HG02610 (cell line): Measurements from ENCODE around the gene M1AP.

Experiments used
- ATAC-seq: cut with Tn5 transposase; IDR thresholded peaks from one replicate; pipeline ENCODE4 v1.9.1; 2021; ENCODE audit warnings: mild to moderate bottlenecking, moderate library complexity; ENCODE audit not compliant: unreplicated experiment

Gene M1AP

GRCh38 chr2:74551530-74551929, 96.6 kb downstream of the M1AP start:
- ATAC-seq: no peak

- ATAC-seq: no peak
Observed at GRCh38 chr2:74550231-74550630, 97.9 kb downstream of the M1AP start.

GRCh38 chr2:74548900-74549826, 99.0 kb downstream of the M1AP start:
- ATAC-seq: no peak

- ATAC-seq: no peak
Observed at GRCh38 chr2:74548285-74548899, 99.7 kb downstream of the M1AP start.

- no peak for ATAC-seq
Observed at GRCh38 chr2:74546004-74546403, 102.1 kb downstream of the M1AP start.

- ATAC-seq: no peak
Observed at GRCh38 chr2:74544634-74545033, 103.5 kb downstream of the M1AP start.

GRCh38 chr2:74542978-74543377, 105.2 kb downstream of the M1AP start:
- no peak for ATAC-seq

- no peak for ATAC-seq
Observed at GRCh38 chr2:74540291-74540690, 107.8 kb downstream of the M1AP start.

GRCh38 chr2:74538881-74539339, 109.2 kb downstream of the M1AP start:
- ATAC-seq: peak; percentile 70

GRCh38 chr2:74537140-74537539, 111.0 kb downstream of the M1AP start:
- no peak for ATAC-seq

- ATAC-seq: no peak
Observed at GRCh38 chr2:74536166-74536950, 111.8 kb downstream of the M1AP start.

- ATAC-seq: no peak
Observed at GRCh38 chr2:74535440-74535965, 112.6 kb downstream of the M1AP start.

- ATAC-seq: no peak
Observed at GRCh38 chr2:74534411-74534810, 113.7 kb downstream of the M1AP start.

GRCh38 chr2:74533464-74533863, 114.7 kb downstream of the M1AP start:
- ATAC-seq: no peak

GRCh38 chr2:74532222-74532621, 115.9 kb downstream of the M1AP start:
- no peak for ATAC-seq

GRCh38 chr2:74531666-74532065, 116.5 kb downstream of the M1AP start:
- no peak for ATAC-seq

- peak; percentile 34 for ATAC-seq
Observed at GRCh38 chr2:74530239-74531187, 117.6 kb downstream of the M1AP start.

GRCh38 chr2:74529357-74530238, 118.5 kb downstream of the M1AP start, which contains the start of the genes AUP1 and HTRA2:
Gene AUP1, minus strand, starts transcription at chr2:74529706. Its CDS starts 77 bp downstream, at chr2:74529629.
Gene HTRA2, plus strand, starts transcription at chr2:74529933. Its CDS starts 74 bp downstream, at chr2:74530007.
- ATAC-seq: peak; percentile 79
